Astrocyte (in vitro differentiated cells and primary cell): ENCODE results near the gene MAP4K2. TPM values are rescaled to one million over a fixed set of nuclear protein-coding genes. Genes with fewer than 3 reads are reported as not detected.

Source experiments
- DNase-seq: peaks from one replicate; pipeline ENCODE4 v3.0.0-alpha.2; 2010; ENCODE audit warnings: low read depth
- FAIRE-seq: peaks from 2 replicates; lab custom pipeline; 2011; peaks lifted over from hg19 to GRCh38; lab: Jason Lieb, UNC
- H2AFZ ChIP-seq: 2 replicates; pipeline ENCODE4 v1.6.0; 2012; ENCODE audit warnings: low read depth, low read length, inconsistent platforms
- H3K27ac ChIP-seq: 2 replicates; pipeline ENCODE4 v1.5.1; 2011; ENCODE audit warnings: low read depth, low read length, inconsistent platforms
- H3K27me3 ChIP-seq: 2 replicates; pipeline ENCODE4 v1.6.0; 2011; ENCODE audit warnings: low read length, inconsistent platforms; ENCODE audit not compliant: insufficient read depth
- H3K36me3 ChIP-seq: 2 replicates; pipeline ENCODE4 v1.5.1; 2011; ENCODE audit warnings: low read length, inconsistent platforms; ENCODE audit not compliant: insufficient read depth
- H3K4me1 ChIP-seq: 2 replicates; pipeline ENCODE4 v1.5.1; 2011; ENCODE audit warnings: low read length, inconsistent platforms; ENCODE audit not compliant: insufficient read depth
- H3K4me2 ChIP-seq: 2 replicates; pipeline ENCODE4 v1.6.0; 2012; ENCODE audit warnings: low read length, inconsistent platforms
- H3K4me3 ChIP-seq: 2 replicates; pipeline ENCODE4 v1.5.1; 2011; ENCODE audit warnings: low read depth, mild to moderate bottlenecking, low read length, inconsistent platforms; ENCODE audit not compliant: insufficient read depth
- H3K79me2 ChIP-seq: 2 replicates; pipeline ENCODE4 v1.6.0; 2012; ENCODE audit warnings: mild to moderate bottlenecking, low read length, inconsistent platforms; ENCODE audit not compliant: insufficient read depth
- H3K9ac ChIP-seq: 2 replicates; pipeline ENCODE4 v1.6.0; 2012; ENCODE audit warnings: mild to moderate bottlenecking, low read length, inconsistent platforms
- H3K9me3 ChIP-seq: 2 replicates; pipeline ENCODE4 v1.5.1; 2012; ENCODE audit warnings: low read depth, mild to moderate bottlenecking, low read length, inconsistent platforms; ENCODE audit not compliant: insufficient read depth
- H4K20me1 ChIP-seq: 2 replicates; pipeline ENCODE4 v1.6.0; 2012; ENCODE audit warnings: low read length, inconsistent platforms; ENCODE audit not compliant: insufficient read depth
- H3K27ac Mint-ChIP-seq: one replicate; pipeline ENCODE4 v1.8.0; 2021; ENCODE audit warnings: mild to moderate bottlenecking, mixed read lengths; ENCODE audit not compliant: unreplicated experiment
- H3K27me3 Mint-ChIP-seq: one replicate; pipeline ENCODE4 v1.8.0; 2021; ENCODE audit warnings: low read depth, mixed read lengths; ENCODE audit not compliant: unreplicated experiment
- H3K36me3 Mint-ChIP-seq: one replicate; pipeline ENCODE4 v1.8.0; 2021; ENCODE audit warnings: low read depth, mixed read lengths; ENCODE audit not compliant: unreplicated experiment
- H3K4me1 Mint-ChIP-seq: one replicate; pipeline ENCODE4 v1.8.0; 2021; ENCODE audit warnings: low read depth, mixed read lengths; ENCODE audit not compliant: unreplicated experiment
- H3K4me3 Mint-ChIP-seq: one replicate; pipeline ENCODE4 v1.8.0; 2021; ENCODE audit warnings: mild to moderate bottlenecking, moderate library complexity, mixed read lengths; ENCODE audit not compliant: unreplicated experiment
- H3K9me3 Mint-ChIP-seq: one replicate; pipeline ENCODE4 v1.8.0; 2021; ENCODE audit warnings: mild to moderate bottlenecking, mixed read lengths; ENCODE audit not compliant: unreplicated experiment
- EZH2 ChIP-seq: IDR thresholded peaks from 2 replicates; pipeline ENCODE4 v1.6.1; 2012; ENCODE audit warnings: mild to moderate bottlenecking, low read length, inconsistent platforms; ENCODE audit not compliant: insufficient read depth
- total RNA-seq: library from RNA; stranded (reverse); gene quantifications from 2 replicates; pipeline ENCODE4 v1.2.1, GENCODE V29; 2021
- TF ChIP-seq, protein P1 (sequence below): IDR thresholded peaks from 2 replicates; pipeline ENCODE4 v1.5.1; 2011; ENCODE audit warnings: low read depth, mild to moderate bottlenecking, inconsistent platforms, low read length, moderate library complexity; ENCODE audit not compliant: insufficient read depth

MAP4K2 gene
- total RNA-seq, 1 donor from 2014 or later: 11.2 TPM

DNA sequence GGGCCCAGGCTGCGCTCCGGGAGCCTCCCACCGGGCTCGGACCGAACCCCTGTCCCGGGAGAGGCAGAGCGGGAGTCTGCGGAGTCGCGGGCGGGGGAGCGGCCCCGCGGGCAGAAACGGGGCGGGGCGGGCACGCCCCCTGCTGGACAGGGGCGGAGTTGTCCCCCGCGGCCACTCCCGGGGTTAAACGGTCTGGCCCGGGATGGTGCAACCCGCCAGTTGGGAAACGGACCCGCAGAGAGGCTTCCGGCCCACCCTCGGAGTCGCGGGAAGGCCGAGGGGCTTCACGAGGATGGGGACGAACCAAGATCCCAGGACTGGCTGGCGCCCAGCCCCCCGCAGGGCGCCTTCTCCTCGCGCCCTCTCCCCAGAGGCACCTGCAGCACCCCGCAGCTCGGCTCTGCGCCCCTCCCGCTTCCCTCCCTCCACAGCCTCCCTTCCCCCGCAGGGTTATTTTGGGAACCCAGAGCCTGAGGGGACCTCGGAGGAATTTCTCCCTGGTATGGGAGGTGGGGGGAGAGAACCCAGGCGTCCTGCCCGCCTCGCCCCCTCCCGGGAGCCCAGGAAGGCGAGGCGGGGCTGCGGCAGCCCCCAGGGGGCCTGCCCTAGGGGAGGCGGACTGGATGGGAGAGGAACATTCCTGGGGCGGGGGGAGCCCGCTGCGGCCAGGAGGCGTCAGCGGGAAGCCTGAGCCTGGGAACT, 60.0 kb downstream of the MAP4K2 start:
- H3K4me3 Mint-ChIP-seq: no peak overlapping the region
- peaks cover 5% of the 10 kb centered on the region for H4K20me1 ChIP-seq
- H3K36me3 Mint-ChIP-seq: no peaks in the 10 kb centered on the region
- H3K9me3 ChIP-seq: no peaks in the 10 kb centered on the region
- FAIRE-seq (no peak), DNase-seq (no peak)
- H3K4me3 ChIP-seq: peak overlapping the region; percentile 3
- H3K27me3 Mint-ChIP-seq: peaks cover 36% of the 10 kb centered on the region
- TF ChIP-seq, protein P1, sequence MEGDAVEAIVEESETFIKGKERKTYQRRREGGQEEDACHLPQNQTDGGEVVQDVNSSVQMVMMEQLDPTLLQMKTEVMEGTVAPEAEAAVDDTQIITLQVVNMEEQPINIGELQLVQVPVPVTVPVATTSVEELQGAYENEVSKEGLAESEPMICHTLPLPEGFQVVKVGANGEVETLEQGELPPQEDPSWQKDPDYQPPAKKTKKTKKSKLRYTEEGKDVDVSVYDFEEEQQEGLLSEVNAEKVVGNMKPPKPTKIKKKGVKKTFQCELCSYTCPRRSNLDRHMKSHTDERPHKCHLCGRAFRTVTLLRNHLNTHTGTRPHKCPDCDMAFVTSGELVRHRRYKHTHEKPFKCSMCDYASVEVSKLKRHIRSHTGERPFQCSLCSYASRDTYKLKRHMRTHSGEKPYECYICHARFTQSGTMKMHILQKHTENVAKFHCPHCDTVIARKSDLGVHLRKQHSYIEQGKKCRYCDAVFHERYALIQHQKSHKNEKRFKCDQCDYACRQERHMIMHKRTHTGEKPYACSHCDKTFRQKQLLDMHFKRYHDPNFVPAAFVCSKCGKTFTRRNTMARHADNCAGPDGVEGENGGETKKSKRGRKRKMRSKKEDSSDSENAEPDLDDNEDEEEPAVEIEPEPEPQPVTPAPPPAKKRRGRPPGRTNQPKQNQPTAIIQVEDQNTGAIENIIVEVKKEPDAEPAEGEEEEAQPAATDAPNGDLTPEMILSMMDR: peak; percentile 41
- TF ChIP-seq EZH2: peak; percentile 66
- peaks cover 24% of the 10 kb centered on the region for H3K4me1 ChIP-seq
- H3K27ac Mint-ChIP-seq: no peak overlapping the region
- H3K27me3 ChIP-seq: peaks cover 43% of the 10 kb centered on the region
- no peak overlapping the region for H3K27ac ChIP-seq
- H2AFZ ChIP-seq: peak overlapping the region; percentile 62
- H3K9me3 Mint-ChIP-seq: no peaks in the 10 kb centered on the region
- H3K9ac ChIP-seq: no peak overlapping the region
- peaks cover 2% of the 10 kb centered on the region for H3K4me1 Mint-ChIP-seq
- H3K36me3 ChIP-seq: no peaks in the 10 kb centered on the region
- H3K79me2 ChIP-seq: no peaks in the 10 kb centered on the region
- H3K4me2 ChIP-seq: peak overlapping the region; percentile 68

DNA sequence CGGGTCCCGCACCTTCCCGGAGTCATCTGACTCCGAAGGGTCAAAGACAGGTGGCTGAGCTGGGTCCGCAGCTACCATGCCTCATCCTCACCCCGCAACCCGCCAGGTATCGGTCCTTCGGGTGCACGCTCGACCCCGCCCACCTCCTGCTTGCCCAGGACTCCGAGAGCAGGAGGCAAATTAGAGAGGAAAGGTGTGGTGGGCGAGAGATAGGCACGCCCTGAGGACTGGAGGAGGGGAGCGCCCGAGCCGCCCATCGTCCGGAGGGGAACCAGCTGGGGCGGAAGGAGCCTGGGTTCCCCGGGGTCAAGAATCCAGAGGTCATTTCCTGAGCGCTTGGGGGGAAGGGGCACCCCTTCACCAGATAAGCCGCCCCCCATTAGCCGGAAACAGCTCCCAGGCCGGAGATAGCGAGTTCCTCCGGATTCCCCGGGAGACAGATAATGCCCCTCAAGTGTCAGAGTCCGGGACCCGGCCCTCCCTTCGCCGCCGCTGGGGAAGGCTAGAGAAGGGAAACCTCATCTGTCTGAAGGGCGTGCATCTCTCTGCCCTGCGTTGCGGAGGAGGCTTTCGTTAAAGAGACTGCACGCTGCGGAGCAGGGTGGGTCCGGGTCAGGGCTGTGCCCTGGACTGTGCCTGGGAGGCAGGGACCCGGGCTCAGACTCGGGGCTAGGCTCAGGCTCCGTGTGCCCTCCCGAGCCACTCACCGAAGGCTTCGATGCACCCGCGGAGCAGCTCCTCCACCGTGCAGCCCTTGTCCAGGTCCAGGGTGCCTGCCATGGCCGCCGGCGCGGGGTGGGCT, 60.7 kb downstream of the MAP4K2 start:
- Mint-ChIP-seq H3K4me1 (peaks cover 2% of the 10 kb centered on the region), H3K36me3 (no peaks in the 10 kb centered on the region), H3K4me3 (no peak overlapping the region), H3K9me3 (no peaks in the 10 kb centered on the region), H3K27ac (no peak overlapping the region), H3K27me3 (peaks cover 38% of the 10 kb centered on the region)
- no peak for FAIRE-seq
- peaks cover 5% of the 10 kb centered on the region for H4K20me1 ChIP-seq
- no peaks in the 10 kb centered on the region for H3K79me2 ChIP-seq
- TF ChIP-seq EZH2: peak; percentile 89
- TF ChIP-seq, protein P1: no peak
- peak overlapping the region; percentile 62 for H2AFZ ChIP-seq
- H3K4me1 ChIP-seq: peaks cover 24% of the 10 kb centered on the region
- no peak overlapping the region for H3K9ac ChIP-seq
- DNase-seq: no peak
- H3K27me3 ChIP-seq: peaks cover 43% of the 10 kb centered on the region
- no peaks in the 10 kb centered on the region for H3K36me3 ChIP-seq
- H3K4me3 ChIP-seq: peak overlapping the region; percentile 3
- H3K4me2 ChIP-seq: peak overlapping the region; percentile 68
- H3K27ac ChIP-seq: no peak overlapping the region
- H3K9me3 ChIP-seq: no peaks in the 10 kb centered on the region
